Inflammatory macrophage treated with lipopolysaccharide for 1 hour (primary cell): ENCODE data around the gene MLC1.

ENCODE experiments used
- DNase-seq, 2 donors: peaks; one replicate each; pipeline ENCODE4 v3.0.0-alpha.2; 2020 to 2022

MLC1 gene

DNA sequence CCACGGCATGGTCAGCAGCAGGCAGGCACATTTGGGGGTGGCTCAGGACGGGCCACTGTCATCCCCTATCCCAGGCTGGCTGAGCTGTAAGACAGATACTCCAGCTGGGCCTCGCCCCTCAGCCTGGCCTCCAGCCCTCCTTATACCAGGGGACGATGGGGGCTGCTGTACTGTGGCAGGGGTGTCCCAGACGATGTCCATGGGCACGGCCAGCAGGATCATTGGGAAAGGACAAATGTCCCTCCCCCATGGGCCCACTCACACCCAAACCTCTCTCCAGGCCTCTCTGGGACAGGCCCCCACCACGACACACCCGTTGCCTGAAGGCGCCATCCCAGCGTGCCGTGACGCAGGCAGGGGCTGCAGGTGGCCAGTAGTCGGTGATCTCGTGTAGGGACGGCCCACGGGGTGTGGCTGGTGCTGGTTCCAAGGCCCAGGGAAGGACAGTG lies 71.1 kb downstream of the MLC1 start:
- DNase-seq: no peak

DNA sequence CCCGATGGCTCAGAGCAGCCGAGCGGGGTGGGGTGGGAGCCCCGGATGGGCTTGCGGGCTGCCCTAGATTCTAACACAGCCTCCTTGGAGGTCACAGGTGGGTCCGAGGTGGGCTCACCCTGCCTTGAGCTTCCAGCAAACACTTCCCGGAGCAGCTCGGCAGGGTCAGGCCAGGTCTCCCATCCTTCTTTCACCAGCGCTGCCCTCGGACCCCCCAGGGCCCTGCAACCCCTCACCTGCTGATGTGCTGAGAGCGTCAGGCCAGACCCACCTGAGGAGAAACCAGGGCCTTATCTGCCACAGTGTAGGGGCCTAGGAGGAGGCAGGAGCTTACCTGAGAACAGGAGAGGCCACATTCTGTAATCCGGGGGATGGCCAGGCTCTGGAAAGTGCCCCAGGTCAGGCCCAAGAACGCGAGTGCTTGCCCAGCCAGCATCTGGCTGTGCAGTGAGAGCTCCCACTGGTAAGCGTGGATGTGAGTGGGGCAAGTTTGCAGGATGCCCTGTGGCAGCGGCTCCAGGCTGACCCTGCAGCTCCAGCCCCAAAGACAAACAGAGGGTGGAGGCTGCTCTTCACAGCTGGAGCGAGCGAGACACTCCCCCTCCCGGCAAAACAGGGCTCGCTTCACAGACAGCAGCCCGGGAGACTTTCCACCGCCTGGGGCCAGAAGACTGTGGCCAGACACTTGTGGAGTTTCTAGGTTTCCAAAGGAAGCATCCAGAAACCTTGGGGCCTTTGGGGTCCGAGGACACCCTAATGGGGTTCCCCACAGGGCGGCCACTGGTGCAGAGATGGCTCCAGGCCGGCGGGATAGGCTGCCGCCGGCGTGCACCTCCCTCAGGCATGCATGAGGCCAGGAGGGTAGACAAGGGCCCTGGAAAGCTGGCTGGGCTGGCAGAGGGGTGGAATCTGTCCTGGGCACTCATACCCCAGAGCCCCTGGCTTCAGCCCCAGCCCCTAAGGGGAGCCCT lies 72.7 kb downstream of the MLC1 start, which contains the start of gene IL17REL:
Gene IL17REL, minus strand, starts transcription at position 555 of the 971 bp plus-strand sequence. Its CDS starts 119 bp downstream, at position 436.
- no peak for DNase-seq

DNA sequence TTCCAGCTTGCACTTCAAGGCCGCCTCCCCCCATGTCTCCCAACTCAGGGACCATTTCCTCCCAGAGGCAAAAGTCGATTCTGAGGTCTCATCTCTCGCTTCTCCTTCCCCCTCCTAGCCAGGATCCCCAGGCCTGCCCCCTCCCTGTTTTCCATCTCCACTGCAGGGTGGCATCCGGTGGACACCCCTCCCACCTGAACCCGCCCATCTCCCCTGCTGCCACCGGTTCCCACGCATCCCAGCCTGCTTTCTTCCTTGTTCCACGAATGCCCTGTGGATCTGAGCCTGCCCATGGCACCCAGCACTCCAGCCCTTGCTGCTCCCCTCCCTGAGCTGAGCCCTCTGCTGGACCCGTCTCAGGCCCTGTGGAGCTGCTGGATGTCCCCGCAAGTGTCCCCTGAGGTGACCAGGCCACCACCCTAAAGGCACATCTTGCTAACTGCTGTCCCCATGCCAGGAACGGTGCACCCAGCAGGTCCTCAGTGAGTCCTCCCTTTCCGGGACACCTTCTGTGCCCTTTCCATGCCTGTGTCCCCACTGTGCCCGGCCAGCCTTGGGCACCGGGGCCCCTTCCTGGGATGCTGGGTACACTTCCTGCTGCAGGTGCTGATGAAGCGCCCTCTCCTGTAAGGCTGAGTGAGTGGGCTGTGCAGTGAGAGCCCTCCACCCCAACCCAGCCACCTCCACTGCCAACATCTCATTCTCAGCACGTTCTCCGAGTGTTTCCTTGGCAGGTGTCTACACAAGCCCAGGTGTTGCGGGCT lies 73.6 kb downstream of the MLC1 start:
- no peak for DNase-seq

DNA sequence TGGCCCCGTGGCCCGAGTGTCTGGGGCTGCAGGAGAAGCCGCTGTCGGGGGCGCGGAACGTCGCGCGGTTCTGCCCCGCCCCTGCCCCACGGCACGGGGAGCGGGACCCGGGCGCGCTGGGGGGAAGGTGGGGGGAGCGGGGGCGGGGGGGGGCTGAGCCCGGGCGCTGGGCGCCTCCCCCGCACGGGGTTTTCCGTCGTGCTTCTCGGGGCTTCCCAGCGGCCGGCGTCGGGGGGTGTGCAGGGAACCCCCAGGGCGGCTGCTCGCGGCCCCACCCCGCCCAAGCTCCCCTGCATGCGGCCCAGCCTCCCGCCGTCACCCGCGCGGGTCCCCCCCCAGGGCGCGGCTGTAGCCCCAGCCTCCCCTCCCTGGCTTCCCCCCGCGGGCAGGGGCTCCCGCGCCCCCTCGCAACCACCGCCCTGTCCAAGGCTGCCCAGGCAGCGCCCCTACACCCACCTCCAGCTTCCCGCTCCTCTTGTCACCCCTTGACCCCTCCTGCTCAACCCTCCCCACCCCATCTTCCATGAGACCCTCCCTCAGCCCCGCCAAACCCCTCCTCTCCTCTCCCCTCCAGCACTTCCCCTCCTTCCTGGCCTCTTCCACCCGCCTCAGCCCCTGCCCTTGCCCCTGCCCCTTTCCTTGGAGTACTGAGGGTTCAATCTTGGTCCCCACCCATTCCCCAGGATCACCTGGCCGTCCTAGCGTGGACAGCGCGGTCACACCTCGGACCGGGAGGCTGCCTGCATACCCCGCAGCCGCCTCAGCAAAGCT lies 74.4 kb downstream of the MLC1 start:
- DNase-seq: peak; percentile 35 to 56

DNA sequence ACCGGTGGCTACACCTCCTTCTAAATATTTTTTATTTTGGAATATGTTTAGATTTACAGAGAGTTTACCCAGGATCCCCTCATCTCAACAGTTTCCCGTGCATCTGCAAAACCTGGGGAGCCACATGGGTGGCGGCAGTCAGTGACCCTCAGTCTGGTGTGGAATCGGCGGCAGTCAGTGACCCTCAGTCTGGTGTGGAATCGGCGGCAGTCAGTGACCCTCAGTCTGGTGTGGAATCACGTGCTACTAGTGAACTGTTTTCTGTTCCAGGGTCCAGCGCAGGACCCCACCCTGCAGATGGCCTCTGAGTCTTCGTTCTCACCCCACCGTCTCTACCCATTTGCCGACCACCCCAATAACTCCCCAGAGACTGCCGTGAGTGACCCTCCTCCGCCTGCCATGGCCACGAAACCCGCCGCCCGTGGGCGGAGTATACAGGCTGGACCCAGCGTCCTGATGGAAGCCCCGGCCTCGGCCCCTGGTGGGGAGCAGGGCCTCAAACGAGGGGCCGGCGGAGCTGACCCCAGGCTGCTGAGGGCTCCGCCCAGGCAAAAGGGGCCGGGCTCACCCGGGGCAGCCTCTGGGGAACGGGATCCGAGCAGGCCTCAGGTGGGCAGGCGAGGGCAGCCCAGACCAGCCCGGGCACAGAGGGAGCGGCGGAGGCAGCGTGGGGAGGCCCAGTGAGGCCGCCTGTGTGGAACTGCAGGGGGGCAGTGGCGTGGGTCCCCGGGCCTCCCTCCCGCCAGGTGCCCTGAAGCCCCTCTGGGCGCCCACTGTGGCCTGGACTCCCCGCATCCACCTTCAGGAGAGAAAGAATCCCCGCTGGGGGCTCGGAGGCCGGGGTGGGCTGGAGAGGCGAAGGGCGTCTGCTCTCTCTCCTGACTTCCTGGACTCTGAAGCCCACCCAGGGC lies 75.2 kb downstream of the MLC1 start:
- no peak for DNase-seq
